HFF-Myc (cell line): ENCODE results near the gene RRAS2.

ENCODE experiments used
- DNase-seq: peaks from one replicate; pipeline ENCODE4 v3.0.0-alpha.2; 2011; ENCODE audit warnings: low read depth; ENCODE audit errors: extremely low read depth
- H3K4me3 ChIP-seq: replicated peaks from 2 replicates; pipeline ENCODE4 v1.5.1; 2011; ENCODE audit warnings: low read depth, mild to moderate bottlenecking, control low read depth, low read length
- CTCF ChIP-seq: IDR thresholded peaks from 2 replicates; pipeline ENCODE4 v1.5.1; 2012; ENCODE audit warnings: mild to moderate bottlenecking, low read depth, low read length, control low read depth; ENCODE audit errors: missing control alignments

RRAS2 gene

GRCh38 chr11:14232652-14233051 is 126.3 kb downstream of the RRAS2 start:
- TF ChIP-seq CTCF: peak; percentile 45
- no peak overlapping the region for H3K4me3 ChIP-seq
- no peak for DNase-seq

DNA sequence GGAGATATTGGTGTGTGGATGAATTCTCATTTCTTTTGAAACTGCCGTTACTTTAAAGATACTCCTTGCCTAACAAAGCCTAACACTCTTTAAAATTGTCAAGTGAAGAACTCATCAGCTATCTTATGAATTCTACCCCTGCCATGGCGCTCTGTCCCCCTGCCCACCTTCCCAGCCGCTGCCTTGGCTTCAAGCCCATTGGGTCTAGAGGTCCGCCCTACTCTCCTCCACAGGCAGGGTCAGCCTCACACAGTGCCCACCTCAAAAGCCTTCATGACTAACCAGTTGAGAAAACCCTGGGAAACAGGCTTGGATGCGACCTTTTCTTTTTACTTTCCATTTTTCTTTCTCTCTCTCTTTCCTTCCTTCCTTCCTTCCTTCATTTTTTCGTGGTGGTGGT is 128.6 kb downstream of the RRAS2 start:
- DNase-seq: no peak
- H3K4me3 ChIP-seq: no peak overlapping the region
- no peak for TF ChIP-seq CTCF

GRCh38 chr11:14229472-14229871 is 129.5 kb downstream of the RRAS2 start:
- no peak overlapping the region for H3K4me3 ChIP-seq
- no peak for TF ChIP-seq CTCF
- DNase-seq: no peak

GRCh38 chr11:14228356-14228755 is 130.6 kb downstream of the RRAS2 start:
- no peak overlapping the region for H3K4me3 ChIP-seq
- no peak for DNase-seq
- no peak for TF ChIP-seq CTCF
